Astrocyte of the cerebellum (primary cell): ENCODE measurements around the gene ZNF148.

Source experiments
- DNase-seq: peaks from one replicate; pipeline ENCODE4 v3.0.0-alpha.2; 2011; ENCODE audit warnings: low read depth
- H3K4me3 ChIP-seq: 2 replicates; pipeline ENCODE4 v1.5.1; 2011; ENCODE audit warnings: mild to moderate bottlenecking, low read depth, low read length, moderate library complexity
- in situ Hi-C: cut with HindIII; loops from 2 replicates; pipeline ENCODE4 v1.10.0; 2017; ENCODE audit warnings: low sequenced_read_pairs
- TF ChIP-seq, protein P1 (sequence below): IDR thresholded peaks from 2 replicates; pipeline ENCODE4 v1.5.1; 2012; ENCODE audit warnings: low read length, low read depth, moderate library complexity, mild to moderate bottlenecking; ENCODE audit errors: missing control alignments

ZNF148 gene

DNA sequence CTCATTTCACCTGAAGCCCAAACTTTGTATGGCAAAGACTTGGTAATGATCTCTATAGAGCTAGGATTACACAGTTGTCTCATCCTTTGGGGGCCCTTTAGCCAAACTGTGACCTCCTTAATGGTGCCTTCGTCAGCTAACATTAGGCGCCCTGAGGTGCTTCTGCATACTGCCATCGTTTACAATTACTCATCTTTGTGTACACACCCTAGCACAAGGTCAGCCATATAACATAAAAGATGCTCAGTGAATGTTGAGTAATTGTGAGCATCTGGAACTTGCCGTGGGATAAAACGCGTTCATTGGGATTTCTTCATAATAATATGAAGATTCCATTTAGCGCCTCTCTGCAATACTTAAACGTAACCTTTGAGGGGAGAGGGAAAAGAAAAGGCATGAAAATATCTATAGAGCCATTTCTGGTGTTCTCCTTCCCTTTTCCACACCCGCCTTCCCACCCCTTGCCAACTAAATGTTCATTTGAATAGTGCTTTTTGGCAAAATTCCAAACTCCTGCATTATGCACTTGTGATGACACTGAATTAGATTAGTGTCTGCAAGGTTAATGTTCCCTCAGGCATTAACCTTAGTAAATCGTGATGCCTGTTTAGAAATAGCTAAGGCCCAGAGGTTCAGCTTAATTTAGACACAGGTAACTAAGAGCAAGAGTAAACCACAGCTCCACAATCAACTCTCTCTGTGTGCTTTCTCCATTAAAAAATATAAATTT is 990 bp upstream of the ZNF148 start:
- TF ChIP-seq, protein P1, sequence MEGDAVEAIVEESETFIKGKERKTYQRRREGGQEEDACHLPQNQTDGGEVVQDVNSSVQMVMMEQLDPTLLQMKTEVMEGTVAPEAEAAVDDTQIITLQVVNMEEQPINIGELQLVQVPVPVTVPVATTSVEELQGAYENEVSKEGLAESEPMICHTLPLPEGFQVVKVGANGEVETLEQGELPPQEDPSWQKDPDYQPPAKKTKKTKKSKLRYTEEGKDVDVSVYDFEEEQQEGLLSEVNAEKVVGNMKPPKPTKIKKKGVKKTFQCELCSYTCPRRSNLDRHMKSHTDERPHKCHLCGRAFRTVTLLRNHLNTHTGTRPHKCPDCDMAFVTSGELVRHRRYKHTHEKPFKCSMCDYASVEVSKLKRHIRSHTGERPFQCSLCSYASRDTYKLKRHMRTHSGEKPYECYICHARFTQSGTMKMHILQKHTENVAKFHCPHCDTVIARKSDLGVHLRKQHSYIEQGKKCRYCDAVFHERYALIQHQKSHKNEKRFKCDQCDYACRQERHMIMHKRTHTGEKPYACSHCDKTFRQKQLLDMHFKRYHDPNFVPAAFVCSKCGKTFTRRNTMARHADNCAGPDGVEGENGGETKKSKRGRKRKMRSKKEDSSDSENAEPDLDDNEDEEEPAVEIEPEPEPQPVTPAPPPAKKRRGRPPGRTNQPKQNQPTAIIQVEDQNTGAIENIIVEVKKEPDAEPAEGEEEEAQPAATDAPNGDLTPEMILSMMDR = no peak
- in situ Hi-C loops = no loop called here
- no peak for DNase-seq
- peak overlapping the region; percentile 83 for H3K4me3 ChIP-seq

DNA sequence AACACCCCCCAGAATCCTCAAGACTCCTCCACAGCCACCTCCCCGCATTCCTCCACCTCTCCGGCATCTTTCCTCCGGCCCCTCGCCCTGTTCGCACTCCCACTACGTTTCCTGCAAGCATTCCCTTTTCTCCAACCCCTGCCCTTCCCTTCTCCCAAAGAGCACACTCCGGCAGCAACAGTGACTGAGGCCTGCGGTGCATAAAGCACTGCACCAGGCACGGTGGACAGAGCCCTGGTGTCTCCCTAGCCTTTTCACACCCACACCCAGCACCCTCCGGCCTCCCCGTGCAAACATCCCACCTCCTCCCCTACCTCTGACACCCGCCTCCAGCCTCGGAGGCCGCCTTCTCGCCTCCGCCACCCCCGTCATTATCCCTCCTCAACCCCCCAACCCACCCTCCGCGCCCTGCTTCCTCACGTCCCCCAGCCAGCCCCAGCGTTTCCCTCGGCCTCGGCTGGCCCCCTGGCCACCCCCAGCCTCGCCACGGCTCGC is 577 bp downstream of the ZNF148 start:
- no peak for DNase-seq
- in situ Hi-C loops = no loop called here
- TF ChIP-seq, protein P1 = no peak

DNA sequence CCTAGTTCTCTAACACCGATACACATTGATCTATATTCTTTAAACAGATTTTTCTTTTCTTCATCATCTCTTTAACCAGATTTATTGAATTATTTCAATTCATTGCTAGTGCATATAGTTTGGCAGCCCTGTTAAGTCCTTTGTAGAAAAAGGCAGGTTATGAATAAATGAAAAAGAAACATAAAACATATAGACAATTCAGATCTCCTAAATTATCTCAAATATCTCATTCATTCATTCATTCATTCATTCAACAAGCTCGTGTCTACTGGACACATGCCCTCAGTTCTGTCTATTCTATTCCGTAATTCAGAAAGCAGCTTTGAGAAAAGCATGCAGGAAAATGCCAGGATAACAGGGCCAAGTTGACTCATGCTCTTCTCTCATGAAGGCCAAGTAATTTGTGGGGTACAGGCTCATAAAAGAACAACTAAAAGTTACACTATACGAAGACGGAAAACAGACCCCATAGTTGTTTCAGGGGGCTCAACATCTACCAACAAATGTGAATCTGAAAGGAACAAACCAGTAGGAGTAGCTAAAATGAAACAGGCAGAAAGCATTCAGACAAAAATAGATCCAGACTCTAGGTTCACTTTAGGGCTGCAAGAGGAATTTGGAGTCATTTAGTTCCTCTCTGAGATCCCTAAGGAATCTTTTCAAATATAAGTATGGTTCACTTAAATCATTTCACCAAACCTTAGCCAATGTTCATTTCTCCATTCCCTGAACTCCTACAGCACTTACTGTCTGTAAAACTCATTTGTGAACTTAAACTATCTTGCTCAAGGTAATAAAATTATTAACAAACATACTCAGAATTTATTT is 7.5 kb downstream of the ZNF148 start:
- in situ Hi-C loops = no loop called here
- TF ChIP-seq, protein P1 = no peak
- no peak for DNase-seq
- H3K4me3 ChIP-seq = no peak overlapping the region

More for the DNA sequence above, 577 bp downstream of the ZNF148 start:
- peak overlapping the region; percentile 83 for H3K4me3 ChIP-seq

DNA sequence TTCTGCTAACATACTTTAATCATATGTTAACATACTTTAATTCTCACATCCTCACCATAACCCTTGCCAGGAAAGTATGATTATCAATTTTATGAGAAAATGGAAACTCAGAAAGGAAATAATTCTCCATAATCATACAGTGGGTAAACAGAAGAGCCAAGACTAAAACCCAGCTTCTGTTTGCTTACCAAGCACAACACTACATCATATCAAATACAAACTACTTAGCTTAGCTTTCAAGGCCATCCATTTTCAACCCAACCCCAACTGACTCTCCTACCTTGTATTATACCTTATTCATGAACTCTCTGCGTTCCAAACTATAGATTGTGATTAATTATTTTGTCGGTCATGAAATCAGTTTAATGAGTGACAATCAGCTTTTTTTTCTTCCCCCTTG is 9.0 kb downstream of the ZNF148 start:
- TF ChIP-seq, protein P1 = no peak
- no peak for DNase-seq
- in situ Hi-C loops = no loop called here
- H3K4me3 ChIP-seq = no peak overlapping the region

DNA sequence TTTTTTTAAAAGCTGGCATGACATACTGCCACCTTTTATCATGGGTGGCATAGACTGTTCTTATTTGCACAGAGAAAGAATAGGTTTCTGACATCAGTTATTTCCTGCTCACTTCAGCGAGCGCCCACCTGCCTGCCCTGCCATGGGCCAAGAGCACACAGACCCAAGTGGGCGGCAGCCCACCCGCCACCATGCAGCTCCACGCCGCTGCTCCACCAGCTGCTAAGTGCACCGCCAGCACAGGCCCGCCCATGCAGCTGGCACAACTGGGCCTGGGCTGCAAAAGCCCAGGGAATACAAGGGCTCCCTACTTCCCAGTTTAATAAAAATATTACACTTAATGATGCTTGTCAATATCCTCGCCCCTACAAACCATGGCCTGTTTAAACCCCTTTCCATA is 15.4 kb downstream of the ZNF148 start:
- no peak overlapping the region for H3K4me3 ChIP-seq
- in situ Hi-C loops = no loop called here
- DNase-seq = no peak
- TF ChIP-seq, protein P1 = no peak

DNA sequence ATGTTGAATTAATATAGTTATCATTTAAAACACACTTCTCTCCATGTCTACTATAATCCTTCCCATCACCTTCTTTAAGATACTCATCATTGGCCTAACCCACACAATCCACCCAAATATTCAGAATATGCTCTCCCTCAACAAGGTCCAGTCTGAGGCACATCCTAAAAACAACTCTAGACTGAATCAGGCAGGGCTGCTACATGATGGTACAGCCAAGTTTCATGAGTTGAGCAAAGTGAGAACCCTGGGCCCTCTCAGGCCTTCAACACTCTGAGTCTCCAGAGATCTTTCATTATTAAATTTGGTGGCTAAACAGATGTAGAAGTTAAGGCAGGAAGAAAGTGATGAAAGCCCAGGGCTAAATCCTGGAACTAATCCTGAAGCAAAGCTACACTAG is 16.2 kb downstream of the ZNF148 start:
- no peak overlapping the region for H3K4me3 ChIP-seq
- DNase-seq = no peak
- TF ChIP-seq, protein P1 = no peak
- in situ Hi-C loops = no loop called here
